Suprapubic skin (tissue), 4 donors: Measurements from ENCODE around the gene VTA1.

ENCODE experiments used
- EP300 ChIP-seq: sonication (generic); formaldehyde crosslinking; IDR thresholded peaks from one replicate; pipeline ENCODE4 v1.6.1; 2017; ENCODE audit warnings: antibody characterized with exemption
- POLR2AphosphoS5 ChIP-seq, 3 donors: sonication (generic); formaldehyde crosslinking; IDR thresholded peaks; one replicate each; pipeline ENCODE4 v1.6.1; 2017; ENCODE audit warnings: antibody characterized with exemption in 3 of 3
- TF ChIP-seq, protein P1 (sequence below), 2 donors: fragments of 200-600 bp in 1 of 2; fragments of 450-650 bp in 1 of 2; sonication (generic) in 1 of 2; IDR thresholded peaks; one replicate each; pipeline ENCODE4 v1.5.1; 2016 to 2019; ENCODE audit warnings: antibody characterized with exemption in 2 of 2, mild to moderate bottlenecking in 1 of 2, moderate library complexity in 1 of 2

DNA sequence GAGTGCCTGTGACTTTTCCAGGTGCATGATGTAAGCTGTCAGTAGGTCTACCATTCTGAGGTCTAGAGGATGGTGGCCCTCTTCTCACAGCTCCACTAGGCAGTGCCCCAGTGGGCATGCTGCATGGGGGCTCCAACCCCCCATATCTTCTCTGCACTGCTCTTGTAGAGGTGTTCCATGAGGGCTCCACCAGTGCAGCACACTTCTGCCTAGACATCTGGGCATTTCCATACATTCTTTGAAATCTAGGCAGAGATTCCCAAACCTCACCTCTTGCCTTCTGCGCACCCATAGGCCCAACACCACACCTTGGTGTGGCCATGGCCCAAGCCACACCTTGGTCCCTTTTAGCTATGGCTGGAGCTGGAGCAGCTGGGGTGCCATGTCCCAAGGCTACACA, 66.3 kb downstream of the VTA1 start:
- TF ChIP-seq POLR2AphosphoS5 (IDR thresholded peaks at IDR 0.05): no peak
- TF ChIP-seq, protein P1, sequence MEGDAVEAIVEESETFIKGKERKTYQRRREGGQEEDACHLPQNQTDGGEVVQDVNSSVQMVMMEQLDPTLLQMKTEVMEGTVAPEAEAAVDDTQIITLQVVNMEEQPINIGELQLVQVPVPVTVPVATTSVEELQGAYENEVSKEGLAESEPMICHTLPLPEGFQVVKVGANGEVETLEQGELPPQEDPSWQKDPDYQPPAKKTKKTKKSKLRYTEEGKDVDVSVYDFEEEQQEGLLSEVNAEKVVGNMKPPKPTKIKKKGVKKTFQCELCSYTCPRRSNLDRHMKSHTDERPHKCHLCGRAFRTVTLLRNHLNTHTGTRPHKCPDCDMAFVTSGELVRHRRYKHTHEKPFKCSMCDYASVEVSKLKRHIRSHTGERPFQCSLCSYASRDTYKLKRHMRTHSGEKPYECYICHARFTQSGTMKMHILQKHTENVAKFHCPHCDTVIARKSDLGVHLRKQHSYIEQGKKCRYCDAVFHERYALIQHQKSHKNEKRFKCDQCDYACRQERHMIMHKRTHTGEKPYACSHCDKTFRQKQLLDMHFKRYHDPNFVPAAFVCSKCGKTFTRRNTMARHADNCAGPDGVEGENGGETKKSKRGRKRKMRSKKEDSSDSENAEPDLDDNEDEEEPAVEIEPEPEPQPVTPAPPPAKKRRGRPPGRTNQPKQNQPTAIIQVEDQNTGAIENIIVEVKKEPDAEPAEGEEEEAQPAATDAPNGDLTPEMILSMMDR (IDR thresholded peaks at IDR 0.05): no peak
- TF ChIP-seq EP300: no peak
